IMR-90 (cell line): ENCODE results near the gene ALDH3B2. TPM values are rescaled to one million over a fixed set of nuclear protein-coding genes. Genes with fewer than 3 reads are reported as not detected.

Source experiments
- ATAC-seq: fragments of 200-7000 bp; cut with Tn5 transposase; 2 replicates; pipeline ENCODE4 v1.9.1; 2020; ENCODE audit warnings: low read depth, mild to moderate bottlenecking, moderate library complexity
- BruUV-seq: library from RNA; stranded (reverse); fragments of 400-500 nt; replicated peaks from 2 replicates; lab custom pipeline; 2021; lab: Mats Ljungman, UMichigan
- CTCF ChIA-PET: fragments of 300-600 bp; formaldehyde crosslinking; extraction: SDS; loops from one replicate; lab custom pipeline; 2021; ENCODE audit warnings: antibody characterized with exemption; lab: Yijun Ruan, JAX
- POLR2A ChIA-PET: fragments of 300-600 bp; sonication (Branson Sonifier 250); formaldehyde crosslinking; loops from one replicate; lab custom pipeline; 2022; ENCODE audit warnings: antibody characterized with exemption; ENCODE audit not compliant: unreplicated experiment; lab: Charles Lee
- DNase-seq: peaks from one replicate; pipeline ENCODE4 v3.0.0; 2013
- H2AFZ ChIP-seq: replicated peaks from 2 replicates; pipeline ENCODE3; 2013; ENCODE audit warnings: low read length, mild to moderate bottlenecking; ENCODE audit not compliant: poor library complexity
- H2AK5ac ChIP-seq: 2 replicates; pipeline ENCODE4 v1.6.1; 2013; ENCODE audit warnings: low read depth, low read length, inconsistent platforms
- H2AK9ac ChIP-seq: replicated peaks from 2 replicates; pipeline ENCODE3; 2013; ENCODE audit warnings: mild to moderate bottlenecking, low read depth, low read length, moderate library complexity; ENCODE audit not compliant: poor library complexity
- H2BK120ac ChIP-seq: 2 replicates; pipeline ENCODE4 v1.6.1; 2013; ENCODE audit warnings: low read depth, low read length, inconsistent platforms
- H2BK15ac ChIP-seq: 3 replicates; pipeline ENCODE4 v1.6.1; 2013; ENCODE audit warnings: low read depth, low read length, inconsistent platforms
- H2BK20ac ChIP-seq: 2 replicates; pipeline ENCODE4 v1.6.1; 2013; ENCODE audit warnings: low read depth, mild to moderate bottlenecking, inconsistent platforms, low read length, moderate library complexity
- H2BK5ac ChIP-seq: 2 replicates; pipeline ENCODE4 v1.6.1; 2013; ENCODE audit warnings: mild to moderate bottlenecking, low read depth, low read length, inconsistent platforms; ENCODE audit not compliant: poor library complexity, severe bottlenecking
- H3K14ac ChIP-seq: replicated peaks from 2 replicates; pipeline ENCODE4 v1.6.1; 2013; ENCODE audit warnings: low read depth, low read length, inconsistent platforms
- H3K18ac ChIP-seq: 2 replicates; pipeline ENCODE4 v1.6.1; 2013; ENCODE audit warnings: low read depth, low read length, control low read depth
- H3K23ac ChIP-seq: 2 replicates; pipeline ENCODE4 v1.6.1; 2013; ENCODE audit warnings: low read depth, low read length, inconsistent platforms
- H3K27ac ChIP-seq: 2 replicates; pipeline ENCODE4 v1.5.1; 2013; ENCODE audit warnings: mild to moderate bottlenecking, control low read depth, low read length; ENCODE audit not compliant: insufficient read depth
- H3K27me3 ChIP-seq: 2 replicates; pipeline ENCODE4 v1.6.1; 2013; ENCODE audit warnings: low read length; ENCODE audit not compliant: control insufficient read depth, insufficient read depth
- H3K36me3 ChIP-seq: 2 replicates; pipeline ENCODE4 v1.6.1; 2013; ENCODE audit warnings: low read length, mixed read lengths; ENCODE audit not compliant: control insufficient read depth, insufficient read depth
- H3K4ac ChIP-seq: 2 replicates; pipeline ENCODE4 v1.6.1; 2013; ENCODE audit warnings: low read depth, low read length, inconsistent platforms
- H3K4me1 ChIP-seq: 2 replicates; pipeline ENCODE4 v1.6.1; 2013; ENCODE audit warnings: low read length, mixed read lengths; ENCODE audit not compliant: control insufficient read depth, insufficient read depth
- H3K4me2 ChIP-seq: 2 replicates; pipeline ENCODE4 v1.6.1; 2013; ENCODE audit warnings: low read depth, mild to moderate bottlenecking, control low read depth, low read length, moderate library complexity
- H3K4me3 ChIP-seq: 2 replicates; pipeline ENCODE4 v1.5.1; 2013; ENCODE audit warnings: low read depth, mild to moderate bottlenecking, control low read depth, low read length, moderate library complexity; ENCODE audit not compliant: insufficient read depth
- H3K56ac ChIP-seq: 2 replicates; pipeline ENCODE4 v1.6.1; 2013; ENCODE audit warnings: low read length, inconsistent platforms; ENCODE audit not compliant: insufficient read depth; ENCODE audit errors: extremely low read depth
- H3K79me1 ChIP-seq, 2 experiments: 2 replicates each; pipeline ENCODE4 v1.6.1; 2013; ENCODE audit warnings: low read length in 2 of 2, inconsistent platforms in 1 of 2, low read depth in 1 of 2
- H3K9ac ChIP-seq: 2 replicates; pipeline ENCODE4 v1.6.1; 2013; ENCODE audit warnings: low read depth, low read length, control low read depth
- H3K9me1 ChIP-seq: 2 replicates; pipeline ENCODE4 v1.6.1; 2013; ENCODE audit warnings: low read length, inconsistent platforms; ENCODE audit not compliant: insufficient read depth
- H3K9me3 ChIP-seq: 2 replicates; pipeline ENCODE4 v1.6.1; 2013; ENCODE audit warnings: low read length; ENCODE audit not compliant: control insufficient read depth, insufficient read depth
- H4K20me1 ChIP-seq: 2 replicates; pipeline ENCODE4 v1.6.1; 2013; ENCODE audit warnings: low read length, inconsistent platforms; ENCODE audit not compliant: insufficient read depth
- H4K5ac ChIP-seq: 2 replicates; pipeline ENCODE4 v1.6.1; 2013; ENCODE audit warnings: mild to moderate bottlenecking, low read depth, low read length, control low read depth
- H4K8ac ChIP-seq, 2 experiments: 2 replicates each; pipeline ENCODE4 v1.6.1; 2013; ENCODE audit warnings: low read depth in 2 of 2, low read length in 2 of 2, control low read depth in 1 of 2, inconsistent platforms in 1 of 2
- H4K91ac ChIP-seq: 2 replicates; pipeline ENCODE4 v1.6.1; 2013; ENCODE audit warnings: low read depth, low read length, inconsistent platforms; ENCODE audit not compliant: insufficient read depth
- CHD1 ChIP-seq: IDR thresholded peaks from 2 replicates; pipeline ENCODE4 v1.6.1; 2012; ENCODE audit warnings: low read depth, low read length, improper control_type of control experiment
- FOS ChIP-seq: fragments of 150-350 bp; IDR thresholded peaks from 2 replicates; pipeline ENCODE4 v1.6.1; 2016; ENCODE audit warnings: low read depth, low read length
- MAZ ChIP-seq: IDR thresholded peaks from 2 replicates; pipeline ENCODE4 v1.6.1; 2012; ENCODE audit warnings: low read depth, mild to moderate bottlenecking, low read length, improper control_type of control experiment, moderate library complexity, borderline replicate concordance
- NFE2L2 ChIP-seq: fragments of 150-350 bp; IDR thresholded peaks from 2 replicates; pipeline ENCODE4 v1.6.1; 2016; ENCODE audit warnings: low read depth, mild to moderate bottlenecking, low read length
- RAD21 ChIP-seq: IDR thresholded peaks from 2 replicates; pipeline ENCODE4 v1.6.1; 2012; ENCODE audit warnings: low read length, improper control_type of control experiment
- SMC3 ChIP-seq: fragments of 150-350 bp; IDR thresholded peaks from 2 replicates; pipeline ENCODE4 v1.6.1; 2016; ENCODE audit warnings: low read depth, mild to moderate bottlenecking, antibody characterized with exemption, low read length, moderate library complexity
- WGBS, 2 experiments: methylation state at CpG; one replicate each; pipeline versions ENCODE4 v1.1.5 to v1.1.7; 2013; ENCODE audit warnings: missing lambda C conversion rate in 2 of 2; ENCODE audit not compliant: insufficient read length in 1 of 2; ENCODE audit errors: extremely low coverage in 2 of 2; 5-methylcytosine and 5-hydroxymethylcytosine counted together
- dilution Hi-C: fragments of 300-500 bp; cut with HindIII; formaldehyde crosslinking; loops from one replicate; pipeline ENCODE4 v1.14.3; 2018; ENCODE audit warnings: low sequenced_read_pairs; ENCODE audit not compliant: unreplicated experiment
- in situ Hi-C: fragments of 300-500 bp; cut with MboI; formaldehyde crosslinking; loops from 3 replicates; pipeline ENCODE4 v1.14.3; 2019; ENCODE audit warnings: low sequenced_read_pairs, inconsistent platforms, mixed read lengths
- intact Hi-C: fragments of 100-400 bp; cut with micrococcal nuclease; formaldehyde crosslinking; loops from 2 replicates; pipeline ENCODE4 v1.10.0; 2022
- polyA plus RNA-seq, 3 experiments: library from polyadenylated mRNA; depleted of rRNA; stranded (reverse); fragments of >200 nt; gene quantifications; 2 replicates each; pipeline ENCODE4 v1.2.3, GENCODE V29; 2012; ENCODE audit warnings: low replicate concordance in 1 of 3
- total RNA-seq: library from RNA; depleted of rRNA; stranded (reverse); fragments of >200 nt; gene quantifications from 2 replicates; pipeline ENCODE4 v1.2.3, GENCODE V29; 2012
- TF ChIP-seq, protein P1 (sequence below): fragments of 150-350 bp; IDR thresholded peaks from 2 replicates; pipeline ENCODE4 v1.6.1; 2017; ENCODE audit warnings: mild to moderate bottlenecking, antibody characterized with exemption, low read length, low read depth
- TF ChIP-seq, protein P2 (sequence below): fragments of 150-350 bp; IDR thresholded peaks from 2 replicates; pipeline ENCODE4 v1.6.1; 2016; ENCODE audit warnings: low read depth, mild to moderate bottlenecking, low read length, moderate library complexity, borderline replicate concordance

ALDH3B2 gene
- total and polyA plus RNA-seq, 2 of the 4 experiments (the other 2 are of a cell fraction): not detected

GRCh38 chr11:67648796-67649613, 25.4 kb downstream of the ALDH3B2 start:
- no peak overlapping the region for H2AK5ac ChIP-seq
- intact Hi-C loops: loop anchor here (10.0 kb wide), 1 partner anchor 146 kb away; no protein-coding TSS in a partner anchor

More at GRCh38 chr11:67648796-67649613, 25.4 kb downstream of the ALDH3B2 start:
- Histone ChIP-seq H3K9me1 (peaks cover 7% of the 10 kb centered on the region; the same call in 1 of the 2 replicates), H3K4me1 (no peaks in the 10 kb centered on the region), H4K91ac (no peak overlapping the region), H3K23ac (no peak overlapping the region), H3K9ac (no peak overlapping the region), H3K4ac (no peak overlapping the region), H3K79me1 (no peaks in the 10 kb centered on the region), H2AFZ (no peak overlapping the region), H3K27ac (no peak overlapping the region), H3K9me3 (no peaks in the 10 kb centered on the region; the same call in 1 of the 2 replicates), H4K20me1 (0 out of 2 replicates have a peak, but pooled peaks cover 4% of the 10 kb centered on the region), H2BK5ac (no peak overlapping the region), H2BK120ac (no peak overlapping the region), H2BK15ac (no peak overlapping the region), H3K18ac (no peak overlapping the region), H2BK20ac (no peak overlapping the region), H3K4me3 (no peak overlapping the region), H3K36me3 (no peaks in the 10 kb centered on the region), H3K56ac (no peak overlapping the region), H3K14ac (no peak overlapping the region), H4K5ac (no peak overlapping the region), H3K4me2 (no peak overlapping the region), H4K8ac (no peak overlapping the region), H2AK9ac (no peak overlapping the region), H3K27me3 (peaks cover 15% of the 10 kb centered on the region)
- ChIA-PET CTCF (no interaction called here), POLR2A (no interaction called here)
- TF ChIP-seq FOS (no peak), RAD21 (no peak), SMC3 (no peak), MAZ (no peak), NFE2L2 (no peak), CHD1 (no peak)
- TF ChIP-seq, protein P1, sequence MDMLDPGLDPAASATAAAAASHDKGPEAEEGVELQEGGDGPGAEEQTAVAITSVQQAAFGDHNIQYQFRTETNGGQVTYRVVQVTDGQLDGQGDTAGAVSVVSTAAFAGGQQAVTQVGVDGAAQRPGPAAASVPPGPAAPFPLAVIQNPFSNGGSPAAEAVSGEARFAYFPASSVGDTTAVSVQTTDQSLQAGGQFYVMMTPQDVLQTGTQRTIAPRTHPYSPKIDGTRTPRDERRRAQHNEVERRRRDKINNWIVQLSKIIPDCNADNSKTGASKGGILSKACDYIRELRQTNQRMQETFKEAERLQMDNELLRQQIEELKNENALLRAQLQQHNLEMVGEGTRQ: no peak
- TF ChIP-seq, protein P2, sequence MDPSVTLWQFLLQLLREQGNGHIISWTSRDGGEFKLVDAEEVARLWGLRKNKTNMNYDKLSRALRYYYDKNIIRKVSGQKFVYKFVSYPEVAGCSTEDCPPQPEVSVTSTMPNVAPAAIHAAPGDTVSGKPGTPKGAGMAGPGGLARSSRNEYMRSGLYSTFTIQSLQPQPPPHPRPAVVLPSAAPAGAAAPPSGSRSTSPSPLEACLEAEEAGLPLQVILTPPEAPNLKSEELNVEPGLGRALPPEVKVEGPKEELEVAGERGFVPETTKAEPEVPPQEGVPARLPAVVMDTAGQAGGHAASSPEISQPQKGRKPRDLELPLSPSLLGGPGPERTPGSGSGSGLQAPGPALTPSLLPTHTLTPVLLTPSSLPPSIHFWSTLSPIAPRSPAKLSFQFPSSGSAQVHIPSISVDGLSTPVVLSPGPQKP: no peak
- in situ Hi-C loops: no loop called here
- ATAC-seq (no peak), DNase-seq (no peak)
- WGBS, 2 experiments: 67% methylated on average over 5 of the region's 12 CpGs; no CpG with 5 or more reads in 1 of the 2 experiments
- dilution Hi-C loops: no loop called here
- BruUV-seq: no TSS peak
